ENCODE data around the gene DNAI2. TPM values are rescaled to one million over a fixed set of nuclear protein-coding genes. Genes with fewer than 3 reads are reported as not detected.

The DNAI2 gene
- total and polyA plus RNA-seq, 3 donors from 2014 or later = 19.6 to 80.5 (median 26.9) TPM

DNA sequence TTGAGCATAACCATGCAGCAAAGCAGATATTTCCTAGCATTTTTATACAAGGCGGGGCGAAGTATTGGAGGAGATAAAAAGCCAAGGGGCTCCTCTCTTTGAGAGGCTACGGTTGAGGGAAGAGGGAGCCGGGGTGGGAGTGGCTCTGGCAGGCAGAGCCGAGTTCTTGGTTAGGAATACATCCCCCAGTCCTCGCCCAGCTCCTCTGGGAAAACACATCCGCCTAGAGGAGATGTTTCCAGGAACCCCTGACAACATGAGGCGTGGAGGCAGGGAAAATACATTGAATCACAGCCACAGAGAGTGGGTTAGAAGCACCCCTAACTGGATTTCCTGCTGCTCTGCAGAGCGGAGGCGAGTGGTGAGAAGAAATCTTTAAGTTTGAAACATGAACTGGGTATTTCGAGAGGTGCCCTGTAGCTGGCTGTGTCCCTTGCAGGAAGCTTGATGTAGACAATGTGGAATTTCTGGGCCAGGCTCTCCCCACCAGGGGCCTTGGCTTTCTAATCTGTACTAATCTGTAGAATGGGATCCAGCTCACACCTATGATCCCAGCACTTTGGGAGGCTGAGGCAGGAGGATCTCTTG, 33.3 kb upstream of the DNAI2 start:
- Histone ChIP-seq H3K4me1 (peaks cover 36% of the 10 kb centered on the region), H3K9me3 (no peaks in the 10 kb centered on the region), H3K27me3 (no peaks in the 10 kb centered on the region), H3K36me3 (ENCODE audit: low read depth, missing control alignments) (no peaks in the 10 kb centered on the region), H3K4me3 (no peak overlapping the region), H3K27ac (no peak overlapping the region)
- peak; percentile 77 for DNase-seq
- TF ChIP-seq POLR2A (IDR thresholded peaks at IDR 0.05) (no peak), CTCF (IDR thresholded peaks at IDR 0.05) (no peak)
- 35 to 38% methylated on average over 11 of the region's 11 CpGs for WGBS, 2 donors
- intact Hi-C loops (cut with DNase I; ENCODE audit: low total_unique reads) = no loop called here

- 55% methylated on average over 10 of the region's 10 CpGs for WGBS, 2 donors
- peaks cover 28% of the 10 kb centered on the region for H3K4me1 ChIP-seq
- no peak for TF ChIP-seq POLR2A (IDR thresholded peaks at IDR 0.05)
- TF ChIP-seq CTCF (IDR thresholded peaks at IDR 0.05) = no peak
- peak overlapping the region in 1 of 2 donors; percentile 39 for H3K27ac ChIP-seq
- H3K36me3 ChIP-seq (ENCODE audit: low read depth, missing control alignments) = no peaks in the 10 kb centered on the region
- no peaks in the 10 kb centered on the region for H3K27me3 ChIP-seq
- no peaks in the 10 kb centered on the region for H3K9me3 ChIP-seq
- H3K4me3 ChIP-seq = no peak overlapping the region
- intact Hi-C loops (cut with DNase I; ENCODE audit: low total_unique reads) = no loop called here
- peak; percentile 65 for DNase-seq
Measured at GRCh38 chr17:74241431-74241830, 32.6 kb upstream of the DNAI2 start.

- Histone ChIP-seq H3K4me1 (peaks cover 24% of the 10 kb centered on the region), H3K4me3 (no peak overlapping the region), H3K36me3 (ENCODE audit: low read depth, missing control alignments) (no peaks in the 10 kb centered on the region), H3K27ac (peak overlapping the region in 1 of 2 donors; percentile 39), H3K27me3 (no peaks in the 10 kb centered on the region), H3K9me3 (no peaks in the 10 kb centered on the region)
- intact Hi-C loops (cut with DNase I; ENCODE audit: low total_unique reads) = no loop called here
- 87 to 92% methylated on average over 2 of the region's 2 CpGs for WGBS, 2 donors
- DNase-seq = no peak
- TF ChIP-seq POLR2A (IDR thresholded peaks at IDR 0.05) (no peak), CTCF (IDR thresholded peaks at IDR 0.05) (no peak)
Measured at GRCh38 chr17:74241847-74242246, 32.2 kb upstream of the DNAI2 start.

- intact Hi-C loops (cut with DNase I; ENCODE audit: low total_unique reads) = no loop called here
- peak; percentile 74 for DNase-seq
- 58 to 64% methylated on average over 4 to 13 of the region's 13 CpGs for WGBS, 2 donors
- Histone ChIP-seq H3K4me3 (no peak overlapping the region), H3K9me3 (no peaks in the 10 kb centered on the region), H3K4me1 (peaks cover 21% of the 10 kb centered on the region), H3K36me3 (ENCODE audit: low read depth, missing control alignments) (no peaks in the 10 kb centered on the region), H3K27ac (no peak overlapping the region), H3K27me3 (no peaks in the 10 kb centered on the region)
- no peak for TF ChIP-seq CTCF (IDR thresholded peaks at IDR 0.05)
- TF ChIP-seq POLR2A (IDR thresholded peaks at IDR 0.05) = no peak
Measured at GRCh38 chr17:74243013-74243755, 30.9 kb upstream of the DNAI2 start.

Measured in testis (tissue), 3 donors.